Measurements from ENCODE around the gene RAB31.
A peak's percentile ranks its signal among the peaks of the same experiment; 100 is the strongest.

Gene RAB31

DNA sequence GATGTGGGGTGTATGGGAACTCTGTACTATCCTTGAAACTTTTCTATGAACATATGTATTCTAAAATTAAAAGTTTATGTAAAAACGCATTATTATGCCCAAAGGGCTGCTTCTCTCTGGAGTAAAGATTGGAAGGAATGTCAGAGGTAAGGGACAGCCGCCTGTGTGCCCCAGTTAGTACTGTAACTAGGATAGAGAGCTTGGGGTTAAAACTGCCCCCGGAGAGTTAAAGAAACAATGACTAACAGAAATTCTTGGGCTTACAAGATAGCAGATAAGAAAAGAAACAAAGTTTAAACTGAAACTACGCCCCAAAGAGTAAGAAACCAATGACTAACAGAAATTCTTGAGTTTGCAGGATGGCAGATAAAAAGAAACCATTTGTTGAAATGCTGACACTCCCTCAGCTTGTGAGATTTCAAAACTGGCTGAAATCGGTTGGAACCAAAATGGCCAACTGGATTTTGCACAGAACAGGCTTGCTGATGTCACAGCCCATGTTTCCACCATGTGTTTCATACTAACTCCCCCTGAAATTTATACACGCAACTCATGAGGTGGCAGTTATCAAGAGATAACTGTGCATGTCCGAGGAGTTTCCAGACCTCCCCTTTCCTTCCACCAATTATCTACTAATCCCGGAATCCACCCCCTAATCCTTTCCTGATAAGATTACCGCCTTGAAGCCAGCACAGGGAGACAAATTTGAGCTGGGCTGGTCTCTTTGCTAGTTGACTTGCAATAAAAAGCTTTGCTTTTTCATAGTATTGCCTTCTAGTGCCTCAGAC, 169.0 kb downstream of the RAB31 start:
- TF ChIP-seq MYC (IDR thresholded peaks at IDR 0.05; ENCODE audit: low read depth, low read length) = 0 out of 2 replicates have a peak, but pooled peaks have one; percentile 8
- TF ChIP-seq POLR2A (IDR thresholded peaks at IDR 0.05; ENCODE audit: extremely low read depth, insufficient read length) = no peak
- TF ChIP-seq MAX (IDR thresholded peaks at IDR 0.05; ENCODE audit: low read depth, low read length) = peak; percentile 60; the same call in 1 of the 2 replicates
- peak; percentile 94 for DNase-seq (ENCODE audit: low read depth)
- H3K4me3 ChIP-seq (ENCODE audit: low read depth, low read length) = peak overlapping the region; percentile 42

GRCh38 chr18:9877655-9878014, 169.5 kb downstream of the RAB31 start:
- H3K4me3 ChIP-seq (ENCODE audit: low read depth, low read length) = peak overlapping the region; percentile 42
- DNase-seq (ENCODE audit: low read depth) = no peak
- TF ChIP-seq MAX (IDR thresholded peaks at IDR 0.05; ENCODE audit: low read depth, low read length) = no peak
- TF ChIP-seq, protein P1, sequence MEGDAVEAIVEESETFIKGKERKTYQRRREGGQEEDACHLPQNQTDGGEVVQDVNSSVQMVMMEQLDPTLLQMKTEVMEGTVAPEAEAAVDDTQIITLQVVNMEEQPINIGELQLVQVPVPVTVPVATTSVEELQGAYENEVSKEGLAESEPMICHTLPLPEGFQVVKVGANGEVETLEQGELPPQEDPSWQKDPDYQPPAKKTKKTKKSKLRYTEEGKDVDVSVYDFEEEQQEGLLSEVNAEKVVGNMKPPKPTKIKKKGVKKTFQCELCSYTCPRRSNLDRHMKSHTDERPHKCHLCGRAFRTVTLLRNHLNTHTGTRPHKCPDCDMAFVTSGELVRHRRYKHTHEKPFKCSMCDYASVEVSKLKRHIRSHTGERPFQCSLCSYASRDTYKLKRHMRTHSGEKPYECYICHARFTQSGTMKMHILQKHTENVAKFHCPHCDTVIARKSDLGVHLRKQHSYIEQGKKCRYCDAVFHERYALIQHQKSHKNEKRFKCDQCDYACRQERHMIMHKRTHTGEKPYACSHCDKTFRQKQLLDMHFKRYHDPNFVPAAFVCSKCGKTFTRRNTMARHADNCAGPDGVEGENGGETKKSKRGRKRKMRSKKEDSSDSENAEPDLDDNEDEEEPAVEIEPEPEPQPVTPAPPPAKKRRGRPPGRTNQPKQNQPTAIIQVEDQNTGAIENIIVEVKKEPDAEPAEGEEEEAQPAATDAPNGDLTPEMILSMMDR (IDR thresholded peaks at IDR 0.05; ENCODE audit: low read depth, low read length) = no peak
- TF ChIP-seq MYC (IDR thresholded peaks at IDR 0.05; ENCODE audit: low read depth, low read length) = no peak
- TF ChIP-seq POLR2A (IDR thresholded peaks at IDR 0.05; ENCODE audit: extremely low read depth, insufficient read length) = no peak

DNA sequence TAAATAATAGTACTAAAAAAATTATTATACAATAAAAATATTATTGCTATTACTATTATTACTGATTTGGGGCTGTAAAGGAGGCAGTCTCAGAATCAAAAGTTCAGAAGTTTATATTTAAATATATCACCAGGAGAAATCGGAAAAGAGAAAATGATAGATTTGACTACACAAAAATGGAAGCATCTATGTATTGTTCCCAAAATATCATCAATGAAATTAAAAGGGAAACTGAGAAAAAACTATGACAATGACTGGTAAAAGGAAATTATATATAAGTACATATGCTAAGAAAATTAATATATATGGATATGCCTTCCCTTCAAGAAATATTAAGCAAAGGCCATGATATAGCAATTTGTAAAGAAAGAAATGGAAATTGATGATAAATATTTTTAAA, 170.0 kb downstream of the RAB31 start:
- no peak overlapping the region for H3K4me3 ChIP-seq (ENCODE audit: low read depth, low read length)
- TF ChIP-seq MAX (IDR thresholded peaks at IDR 0.05; ENCODE audit: low read depth, low read length) (no peak), MYC (IDR thresholded peaks at IDR 0.05; ENCODE audit: low read depth, low read length) (no peak), POLR2A (IDR thresholded peaks at IDR 0.05; ENCODE audit: extremely low read depth, insufficient read length) (no peak)
- TF ChIP-seq, protein P1 (IDR thresholded peaks at IDR 0.05; ENCODE audit: low read depth, low read length) = no peak
- no peak for DNase-seq (ENCODE audit: low read depth)

DNA sequence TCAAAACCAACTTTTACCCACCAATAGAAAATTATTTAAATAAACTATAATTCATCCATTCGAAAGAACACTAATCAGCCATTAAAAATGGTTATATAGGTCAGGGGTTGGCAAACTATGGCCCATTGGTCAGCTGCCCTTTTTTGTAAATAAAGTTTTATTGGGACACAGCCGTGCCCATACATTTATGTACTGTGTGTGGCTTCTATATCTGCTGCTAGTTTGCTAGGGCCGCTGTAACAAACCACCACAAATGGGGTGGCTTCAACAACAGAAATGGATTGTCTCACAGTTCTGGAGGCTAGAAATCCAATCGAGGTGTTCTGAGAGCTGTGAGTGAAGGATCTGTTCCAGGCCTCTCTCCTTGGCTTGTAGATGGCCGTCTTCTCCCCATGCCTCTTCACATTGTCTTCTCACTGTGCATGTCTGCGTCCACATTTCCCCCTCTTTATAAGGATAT, 170.7 kb downstream of the RAB31 start:
- DNase-seq (ENCODE audit: low read depth) = no peak
- no peak overlapping the region for H3K4me3 ChIP-seq (ENCODE audit: low read depth, low read length)
- TF ChIP-seq MAX (IDR thresholded peaks at IDR 0.05; ENCODE audit: low read depth, low read length) (no peak), POLR2A (IDR thresholded peaks at IDR 0.05; ENCODE audit: extremely low read depth, insufficient read length) (no peak), MYC (IDR thresholded peaks at IDR 0.05; ENCODE audit: low read depth, low read length) (no peak)
- TF ChIP-seq, protein P1 (IDR thresholded peaks at IDR 0.05; ENCODE audit: low read depth, low read length) = no peak

DNA sequence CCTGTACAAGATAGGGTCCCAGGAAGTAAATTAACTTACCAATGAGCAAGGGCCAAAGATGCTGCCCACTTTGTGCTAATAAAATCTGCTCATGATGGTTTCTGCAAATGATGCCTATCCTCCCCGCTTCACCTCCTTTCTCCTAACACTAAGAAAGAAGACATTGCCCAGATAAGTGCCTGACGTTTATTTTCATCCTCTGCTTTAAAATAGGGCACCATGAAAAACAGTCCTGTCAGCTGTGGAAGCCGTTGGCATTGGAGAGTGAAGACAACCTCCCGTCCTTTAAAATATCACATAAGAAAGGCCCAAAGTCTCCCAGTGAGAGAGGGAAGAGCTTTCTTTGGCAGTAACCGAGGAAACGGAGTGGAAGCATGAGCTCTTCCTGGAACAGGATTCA, 176.0 kb downstream of the RAB31 start:
- H3K4me3 ChIP-seq (ENCODE audit: low read depth, low read length) = no peak overlapping the region
- no peak for DNase-seq (ENCODE audit: low read depth)
- TF ChIP-seq POLR2A (IDR thresholded peaks at IDR 0.05; ENCODE audit: extremely low read depth, insufficient read length) (no peak), MAX (IDR thresholded peaks at IDR 0.05; ENCODE audit: low read depth, low read length) (no peak), MYC (IDR thresholded peaks at IDR 0.05; ENCODE audit: low read depth, low read length) (no peak)
- TF ChIP-seq, protein P1 (IDR thresholded peaks at IDR 0.05; ENCODE audit: low read depth, low read length) = no peak

DNA sequence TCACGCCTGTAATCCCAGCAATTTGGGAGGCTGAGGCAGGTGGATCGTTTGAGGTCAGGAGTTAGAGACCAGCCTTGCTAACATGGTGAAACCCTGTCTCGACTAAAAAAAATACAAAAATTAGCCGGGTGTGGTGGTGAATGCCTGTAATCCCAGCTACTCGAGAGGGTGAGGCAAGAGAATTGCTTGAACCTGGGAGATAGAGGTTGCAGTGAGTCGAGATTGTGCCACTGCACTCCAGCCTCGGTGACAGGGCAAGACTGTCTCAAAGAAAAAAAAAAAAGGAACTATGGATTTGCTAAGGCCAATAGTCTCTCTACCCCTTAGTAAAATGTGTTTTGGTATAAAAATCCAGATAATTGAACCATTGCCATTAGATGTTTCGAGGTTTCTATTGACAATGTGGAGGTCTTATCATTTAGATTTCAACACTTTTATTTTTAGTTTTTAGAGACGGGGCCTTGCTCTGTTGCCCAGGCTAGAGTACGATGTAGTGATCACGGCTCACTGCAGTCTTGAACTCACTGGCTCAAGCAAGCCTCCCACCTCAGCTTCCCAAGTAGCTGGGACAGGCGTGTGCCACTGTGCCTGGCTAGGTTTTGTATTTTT, 176.5 kb downstream of the RAB31 start:
- no peak overlapping the region for H3K4me3 ChIP-seq (ENCODE audit: low read depth, low read length)
- no peak for TF ChIP-seq MYC (IDR thresholded peaks at IDR 0.05; ENCODE audit: low read depth, low read length)
- DNase-seq (ENCODE audit: low read depth) = no peak
